Epithelial cell of proximal tubule (primary cell): ENCODE measurements around the gene PSMD2. TPM values are rescaled to one million over a fixed set of nuclear protein-coding genes. Genes with fewer than 3 reads are reported as not detected.

Experiments used
- DNase-seq: peaks from one replicate; pipeline ENCODE4 v3.0.0-alpha.2; 2011; ENCODE audit warnings: low read depth
- H3K4me3 ChIP-seq: 2 replicates; pipeline ENCODE4 v1.5.1; 2011; ENCODE audit warnings: low read depth, mild to moderate bottlenecking, low read length
- CTCF ChIP-seq: conservative IDR thresholded peaks from 2 replicates; pipeline ENCODE4 v1.5.1; 2012; ENCODE audit warnings: low read depth, mild to moderate bottlenecking, low read length
- total RNA-seq: library from RNA; depleted of rRNA; stranded (reverse); fragments of >200 nt; gene quantifications from 2 replicates; pipeline ENCODE4 v1.2.3, GENCODE V29; 2015

The PSMD2 gene
- total RNA-seq, 1 donor from 2014 or later: 506 TPM

GRCh38 chr3:184327171-184327570 is 28.1 kb downstream of the PSMD2 start:
- DNase-seq: no peak
- H3K4me3 ChIP-seq: no peak overlapping the region
- no peak for TF ChIP-seq CTCF

DNA sequence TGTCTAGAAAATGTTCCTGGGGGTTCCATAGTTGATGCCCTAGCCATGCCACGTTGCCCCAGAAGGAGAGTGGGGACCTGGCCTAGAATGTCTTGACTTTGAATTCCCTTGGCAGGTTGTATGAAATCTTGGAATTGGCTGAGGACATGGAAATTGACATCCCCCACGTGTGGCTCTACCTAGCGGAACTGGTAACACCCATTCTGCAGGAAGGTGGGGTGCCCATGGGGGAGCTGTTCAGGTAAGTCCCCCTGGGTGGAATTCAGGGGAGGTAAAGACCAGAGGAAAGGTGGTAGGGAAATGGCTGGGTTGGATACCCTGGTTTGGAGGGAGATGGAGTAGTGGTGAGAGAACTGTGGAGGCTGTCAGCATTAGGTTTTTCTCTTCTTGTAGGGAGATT is 29.5 kb downstream of the PSMD2 start:
- no peak for TF ChIP-seq CTCF
- no peak overlapping the region for H3K4me3 ChIP-seq
- DNase-seq: no peak

- TF ChIP-seq CTCF: no peak
- peak; percentile 74 for DNase-seq
- H3K4me3 ChIP-seq: no peak overlapping the region
These were observed 33.5 kb downstream of the PSMD2 start for GRCh38 chr3:184332370-184333090.

- TF ChIP-seq CTCF: no peak
- H3K4me3 ChIP-seq: no peak overlapping the region
These were observed 34.1 kb downstream of the PSMD2 start for GRCh38 chr3:184333190-184333589.

GRCh38 chr3:184333700-184334099 is 34.7 kb downstream of the PSMD2 start:
- no peak for TF ChIP-seq CTCF
- DNase-seq: no peak
- no peak overlapping the region for H3K4me3 ChIP-seq

More at GRCh38 chr3:184333190-184333589, 34.1 kb downstream of the PSMD2 start:
- no peak for DNase-seq

DNA sequence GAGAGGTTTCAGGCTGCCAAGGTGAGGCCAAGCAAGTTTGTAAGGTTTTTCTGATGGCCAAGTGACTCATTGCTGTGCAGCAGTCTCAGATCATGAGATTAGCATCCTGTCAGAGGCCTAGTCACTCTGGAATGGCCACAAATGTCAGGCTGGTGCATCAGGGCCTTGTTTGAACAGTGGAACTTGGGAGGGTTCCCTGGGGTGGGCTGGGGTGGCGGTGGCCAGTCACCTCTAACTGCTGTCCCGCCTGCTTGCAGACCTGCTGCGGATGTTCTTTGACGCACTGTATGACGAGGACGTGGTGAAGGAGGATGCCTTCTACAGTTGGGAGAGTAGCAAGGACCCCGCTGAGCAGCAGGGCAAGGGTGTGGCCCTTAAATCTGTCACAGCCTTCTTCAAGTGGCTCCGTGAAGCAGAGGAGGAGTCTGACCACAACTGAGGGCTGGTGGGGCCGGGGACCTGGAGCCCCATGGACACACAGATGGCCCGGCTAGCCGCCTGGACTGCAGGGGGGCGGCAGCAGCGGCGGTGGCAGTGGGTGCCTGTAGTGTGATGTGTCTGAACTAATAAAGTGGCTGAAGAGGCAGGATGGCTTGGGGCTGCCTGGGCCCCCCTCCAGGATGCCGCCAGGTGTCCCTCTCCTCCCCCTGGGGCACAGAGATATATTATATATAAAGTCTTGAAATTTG is 35.6 kb downstream of the PSMD2 start:
- no peak for DNase-seq
- no peak overlapping the region for H3K4me3 ChIP-seq
- TF ChIP-seq CTCF: no peak
